ENCODE results near the gene TDRD9.

Gene TDRD9

DNA sequence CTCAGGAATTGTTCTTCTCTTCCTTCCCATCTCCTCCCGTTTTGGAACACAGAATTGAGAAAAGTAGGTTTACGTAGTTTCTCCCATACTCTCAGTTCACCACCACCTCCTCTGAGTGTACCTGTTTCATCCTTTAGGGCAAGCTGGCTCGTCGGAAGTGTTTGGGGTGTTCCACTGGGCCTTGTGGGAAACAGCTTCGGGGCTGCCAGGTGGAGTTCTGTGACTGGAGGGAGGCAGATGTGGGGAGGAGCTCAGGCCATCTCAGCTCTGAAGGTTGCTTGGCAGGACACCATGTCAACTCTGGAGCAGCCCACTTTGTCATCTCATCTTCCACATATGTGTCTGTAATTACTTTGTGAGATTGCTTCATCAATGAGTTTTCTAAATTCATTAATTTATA, 67.6 kb downstream of the TDRD9 start:
- no peak for DNase-seq

DNA sequence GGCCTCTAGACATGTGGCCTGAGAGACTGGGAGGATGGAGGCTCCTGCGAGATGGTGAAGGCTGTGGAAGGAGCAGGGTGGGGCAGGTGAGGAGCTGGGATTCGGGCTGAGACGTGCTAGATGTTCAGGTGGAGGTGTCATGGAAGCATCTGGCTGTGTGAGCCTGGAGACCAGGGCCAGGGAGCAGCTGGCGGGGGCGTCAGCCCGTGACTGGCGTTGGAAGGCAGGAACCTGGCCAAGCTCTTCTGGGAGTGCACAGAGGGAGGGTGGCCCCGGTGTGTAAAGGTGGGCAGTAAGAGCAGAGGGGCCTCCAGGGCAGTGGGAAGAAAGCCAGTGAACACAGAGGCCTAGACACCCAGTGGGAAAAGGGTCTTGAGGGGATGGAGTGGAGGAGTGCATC, 69.1 kb downstream of the TDRD9 start:
- DNase-seq = no peak

DNA sequence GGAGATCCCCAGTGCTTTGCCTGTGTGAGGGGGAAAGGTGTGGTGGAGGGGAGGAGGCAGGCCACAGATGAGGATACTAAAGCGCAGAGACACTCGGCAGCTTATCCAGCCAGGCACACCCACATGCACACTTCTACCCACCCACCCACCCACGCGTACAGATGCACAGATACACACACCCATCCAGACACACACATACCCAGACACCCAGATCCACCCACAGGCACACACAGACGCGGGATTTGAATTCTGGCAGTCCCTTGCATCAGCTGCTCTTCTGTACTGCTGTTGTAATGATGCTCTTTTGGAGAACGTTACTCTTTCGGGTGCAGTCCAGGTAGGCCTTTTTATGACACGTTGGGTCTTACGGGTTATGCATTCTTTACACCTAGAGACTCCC, 69.8 kb downstream of the TDRD9 start:
- no peak for DNase-seq

- peak; percentile 4 for DNase-seq
Measured at GRCh38 chr14:103999795-104000440, 71.7 kb downstream of the TDRD9 start.

DNA sequence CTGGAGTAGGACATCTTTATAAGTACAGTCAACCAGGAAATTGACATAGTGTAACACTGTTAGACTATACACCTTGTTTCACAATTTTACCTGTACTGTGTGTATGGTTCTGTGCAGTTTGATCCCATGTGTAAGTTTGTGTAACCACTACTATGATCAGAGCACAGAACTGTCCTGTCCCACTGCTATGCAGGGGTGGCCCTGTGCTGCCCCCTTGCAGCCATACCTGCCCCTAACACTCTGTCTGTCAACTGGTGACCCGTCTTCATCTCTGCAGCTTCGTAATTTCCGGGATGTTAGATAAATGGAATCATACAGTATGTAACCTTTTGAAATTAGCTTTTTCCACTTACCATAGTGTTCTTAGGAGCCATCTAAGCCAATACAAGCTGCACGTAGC, 72.7 kb downstream of the TDRD9 start:
- peak; percentile 4 for DNase-seq

DNA sequence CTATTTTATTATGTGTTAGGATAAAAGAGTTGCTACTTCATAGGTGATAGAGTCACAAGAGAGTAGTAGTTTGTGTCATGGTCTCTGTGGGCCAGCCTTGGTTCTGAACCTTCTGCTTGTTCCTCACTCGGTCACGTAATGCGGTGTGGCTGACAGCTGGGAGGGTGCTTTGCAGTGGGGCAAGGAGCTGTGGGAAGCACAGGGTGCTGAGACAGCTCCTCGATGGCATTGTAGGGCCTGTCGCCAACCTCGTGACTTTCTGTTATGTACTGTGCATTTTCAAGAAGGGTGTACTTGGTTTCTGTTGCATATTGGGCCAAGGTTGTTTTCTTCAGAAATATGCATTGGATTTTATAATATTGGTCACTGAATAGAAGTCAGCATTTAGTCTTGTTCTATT, 75.4 kb downstream of the TDRD9 start:
- no peak for DNase-seq

DNA sequence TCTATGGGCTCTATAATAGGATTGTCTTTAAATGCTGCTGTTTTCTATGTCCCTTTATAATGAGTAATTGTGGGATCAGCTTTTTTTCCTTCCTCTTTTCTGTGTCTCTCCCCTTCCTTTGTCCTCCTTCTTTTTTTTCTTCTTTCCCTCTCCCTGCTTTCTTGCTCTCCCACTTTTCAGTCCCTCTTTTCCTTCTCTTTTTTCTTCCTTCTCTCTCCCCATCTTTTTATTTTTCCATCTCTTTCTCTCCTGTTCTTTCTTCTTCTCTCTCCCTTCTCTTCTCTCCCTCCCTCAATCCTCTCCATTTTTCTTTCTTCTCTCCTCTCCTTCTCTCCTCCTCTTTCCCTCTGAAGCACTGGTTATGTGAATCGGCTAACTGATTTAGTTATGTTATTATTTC, 76.6 kb downstream of the TDRD9 start:
- no peak for DNase-seq

DNA sequence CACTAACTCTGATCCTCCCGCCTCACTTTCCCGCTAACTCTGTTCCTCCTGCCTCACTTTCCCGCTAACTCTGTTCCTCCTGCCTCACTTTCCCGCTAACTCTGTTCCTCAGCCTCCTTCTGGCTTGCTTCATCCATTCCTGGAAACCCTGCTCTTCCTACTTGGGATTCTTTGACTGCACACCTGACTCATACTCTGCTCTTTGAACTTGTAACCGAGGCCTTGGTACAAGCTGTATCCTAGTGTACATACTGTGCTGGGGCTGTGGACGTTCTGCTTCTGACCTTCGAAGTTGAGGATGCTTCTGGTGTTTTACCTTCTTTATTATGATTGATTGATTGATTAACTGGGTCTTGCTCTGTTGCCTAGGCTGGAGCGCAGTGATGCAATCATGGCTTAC, 77.2 kb downstream of the TDRD9 start:
- no peak for DNase-seq

- no peak for DNase-seq
Measured at GRCh38 chr14:104007121-104007520, 78.9 kb downstream of the TDRD9 start.

DNA sequence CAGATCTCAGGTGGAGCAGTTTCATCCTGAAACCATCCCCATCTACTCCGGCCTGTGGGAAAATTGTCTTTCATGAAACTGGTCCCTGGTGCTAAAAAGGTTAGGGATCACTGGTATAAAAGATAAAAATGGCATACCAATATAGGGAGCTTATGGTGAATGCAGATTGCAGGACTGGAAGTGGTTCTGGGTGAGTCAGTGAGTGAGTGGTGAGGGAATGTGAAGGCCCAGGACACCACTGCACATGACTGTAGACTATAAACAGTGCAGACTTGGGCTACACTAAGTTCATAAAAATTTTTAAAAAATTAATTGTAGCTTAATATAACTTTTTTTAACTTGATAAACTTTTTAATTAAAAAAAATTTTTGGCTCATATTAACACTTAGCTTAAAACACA, 81.0 kb downstream of the TDRD9 start:
- DNase-seq = no peak

- DNase-seq = no peak
Measured at GRCh38 chr14:104011824-104012517, 83.7 kb downstream of the TDRD9 start.

GRCh38 chr14:104014764-104015163, 86.5 kb downstream of the TDRD9 start:
- DNase-seq = no peak

GRCh38 chr14:104016873-104017650, 88.8 kb downstream of the TDRD9 start:
- no peak for DNase-seq

DNA sequence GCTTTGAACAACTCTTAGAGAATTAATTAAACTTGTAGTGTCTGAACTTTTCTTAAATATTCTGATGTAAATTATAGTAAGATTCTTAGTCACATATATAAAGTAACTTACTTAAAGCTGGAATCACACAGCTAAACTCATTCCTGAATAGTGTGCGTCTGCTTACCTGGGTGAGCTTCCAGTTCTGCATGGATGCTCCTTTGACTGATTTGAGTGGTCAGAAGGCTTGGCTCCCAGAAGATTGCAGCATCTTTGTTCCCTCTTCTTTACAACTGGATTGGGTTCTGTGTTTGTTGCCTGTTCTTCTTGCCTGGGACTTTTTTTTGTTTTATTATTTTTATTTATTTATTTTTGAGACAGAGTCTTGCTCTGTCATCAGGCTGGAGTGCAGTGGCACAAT, 90.8 kb downstream of the TDRD9 start:
- DNase-seq = no peak

DNA sequence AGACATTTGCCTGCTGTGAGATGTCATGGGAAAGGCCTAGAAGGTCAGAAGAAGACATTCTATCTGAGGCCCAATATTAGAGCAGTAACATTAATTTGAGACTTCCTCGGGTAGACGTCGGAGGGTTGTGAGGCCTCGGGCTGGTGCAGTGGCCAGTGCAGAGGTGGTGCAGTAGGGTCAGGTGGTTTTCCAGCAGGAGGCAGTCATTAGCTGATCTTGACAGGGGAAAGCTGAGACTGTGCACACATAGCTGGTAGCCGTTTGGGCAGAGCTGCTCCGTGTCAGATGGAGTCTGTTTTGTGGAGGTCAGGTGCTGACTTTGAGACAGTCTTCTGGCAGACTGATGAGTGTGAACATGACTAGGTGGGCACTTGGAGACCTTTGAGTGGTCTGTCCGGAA, 91.5 kb downstream of the TDRD9 start:
- DNase-seq = no peak

DNA sequence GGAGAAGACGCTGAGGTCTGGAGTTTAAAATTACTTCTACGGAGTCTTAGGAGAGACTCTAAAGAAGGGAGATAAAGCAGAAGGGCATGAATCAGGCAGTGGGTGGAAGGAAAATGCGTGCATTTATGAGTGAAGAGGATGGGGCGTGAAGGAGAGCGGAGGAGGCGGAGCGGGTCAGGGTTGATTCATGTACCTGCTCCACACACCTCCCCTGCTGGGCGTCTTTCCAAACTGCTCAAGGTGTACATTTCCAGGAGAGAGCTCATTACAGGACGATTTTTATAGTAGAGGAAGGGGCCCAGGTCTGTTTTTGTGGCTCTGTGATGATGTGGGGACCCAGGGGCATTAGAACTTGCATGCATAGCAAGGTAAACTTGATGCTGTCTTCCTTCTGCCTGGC, 92.2 kb downstream of the TDRD9 start:
- DNase-seq = no peak

DNA sequence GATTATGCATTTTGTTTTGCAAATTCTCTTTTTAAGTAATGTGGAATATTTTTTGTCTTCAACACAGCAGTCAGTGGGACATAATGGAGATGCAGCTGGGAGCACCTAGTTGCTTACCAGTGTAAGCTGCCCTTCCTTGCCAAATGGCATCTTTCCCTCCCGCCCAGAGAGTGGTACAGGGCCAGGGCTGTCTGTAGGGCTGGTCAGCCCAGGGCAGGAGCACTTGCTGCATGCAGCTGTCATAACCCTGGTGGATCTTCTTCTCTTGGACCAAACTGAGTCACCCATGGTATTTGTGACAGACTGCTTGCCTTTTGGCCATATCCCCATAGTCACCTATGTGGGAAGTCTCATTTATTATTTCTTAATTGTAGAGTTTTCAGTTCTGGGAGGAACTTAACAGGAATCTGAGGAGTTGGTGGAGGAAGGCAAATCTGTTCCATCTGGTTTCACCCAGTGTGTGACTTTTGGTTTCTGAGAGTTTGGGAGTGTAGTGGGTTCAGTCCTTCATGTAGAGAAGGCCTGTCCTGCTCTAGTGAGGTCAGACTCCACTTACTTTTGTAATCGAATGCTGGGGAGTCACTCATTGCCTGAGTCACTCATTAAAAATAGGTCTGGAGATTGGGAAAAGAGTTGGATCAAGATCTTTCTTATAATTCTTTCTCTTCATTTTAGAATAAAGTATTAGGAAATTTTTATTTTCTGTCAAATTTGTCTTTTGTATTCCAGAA, 95.2 kb downstream of the TDRD9 start:
- DNase-seq = no peak

DNA sequence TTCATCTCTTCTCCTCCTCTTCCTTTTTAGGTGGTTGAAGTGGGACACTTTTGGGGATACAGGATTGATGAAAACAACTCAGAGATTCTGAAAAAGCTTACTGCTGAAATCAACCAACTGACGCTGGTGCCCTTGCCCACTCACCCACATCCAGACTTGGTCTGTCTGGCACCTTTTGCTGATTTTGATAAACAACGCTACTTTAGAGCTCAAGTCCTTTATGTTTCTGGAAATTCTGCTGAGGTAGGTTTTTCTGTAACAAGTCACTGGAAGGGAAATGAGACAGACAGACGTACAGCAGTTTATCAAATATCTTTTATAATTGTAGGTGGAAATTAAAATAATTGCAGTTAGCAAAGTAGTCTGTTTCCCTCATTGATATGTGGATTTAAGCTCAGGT, 97.3 kb downstream of the TDRD9 start:
- no peak for DNase-seq

DNA sequence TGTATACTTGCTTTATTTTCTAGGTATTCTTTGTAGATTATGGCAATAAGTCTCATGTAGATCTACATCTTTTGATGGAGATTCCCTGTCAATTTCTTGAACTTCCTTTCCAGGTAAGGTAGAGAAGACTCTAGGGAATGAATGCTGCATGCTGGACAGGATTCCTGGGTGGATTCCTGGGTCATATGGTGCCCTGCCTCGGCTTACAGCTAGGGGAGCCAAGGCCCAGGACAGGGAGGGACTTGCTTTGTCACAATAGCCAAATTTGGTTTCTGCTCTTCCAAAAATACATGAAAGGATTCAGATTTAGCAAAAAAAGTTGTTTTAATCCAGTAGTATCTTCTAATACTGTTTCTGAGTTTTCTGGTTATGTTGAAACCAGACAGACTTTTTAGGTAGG, 97.8 kb downstream of the TDRD9 start:
- DNase-seq = no peak

GRCh38 chr14:104030958-104031357, 102.7 kb downstream of the TDRD9 start:
- no peak for DNase-seq

GRCh38 chr14:104031384-104031783, 103.1 kb downstream of the TDRD9 start:
- DNase-seq = no peak

- DNase-seq = no peak
Measured at GRCh38 chr14:104034976-104035699, 106.9 kb downstream of the TDRD9 start.

- DNase-seq = no peak
Measured at GRCh38 chr14:104036212-104036611, 108.0 kb downstream of the TDRD9 start.
